GM19238 (cell line): ENCODE measurements around the gene ETV2.
"Not testable (repeated sequence)": the region's sequence is repeated elsewhere in the genome, so short reads cannot be mapped to it uniquely, and the experiment has no call there.

Experiments used
- DNase-seq: peaks from one replicate; pipeline ENCODE4 v3.0.0; 2011; ENCODE audit warnings: low spot score; ENCODE audit not compliant: insufficient read length

The ETV2 gene

DNA sequence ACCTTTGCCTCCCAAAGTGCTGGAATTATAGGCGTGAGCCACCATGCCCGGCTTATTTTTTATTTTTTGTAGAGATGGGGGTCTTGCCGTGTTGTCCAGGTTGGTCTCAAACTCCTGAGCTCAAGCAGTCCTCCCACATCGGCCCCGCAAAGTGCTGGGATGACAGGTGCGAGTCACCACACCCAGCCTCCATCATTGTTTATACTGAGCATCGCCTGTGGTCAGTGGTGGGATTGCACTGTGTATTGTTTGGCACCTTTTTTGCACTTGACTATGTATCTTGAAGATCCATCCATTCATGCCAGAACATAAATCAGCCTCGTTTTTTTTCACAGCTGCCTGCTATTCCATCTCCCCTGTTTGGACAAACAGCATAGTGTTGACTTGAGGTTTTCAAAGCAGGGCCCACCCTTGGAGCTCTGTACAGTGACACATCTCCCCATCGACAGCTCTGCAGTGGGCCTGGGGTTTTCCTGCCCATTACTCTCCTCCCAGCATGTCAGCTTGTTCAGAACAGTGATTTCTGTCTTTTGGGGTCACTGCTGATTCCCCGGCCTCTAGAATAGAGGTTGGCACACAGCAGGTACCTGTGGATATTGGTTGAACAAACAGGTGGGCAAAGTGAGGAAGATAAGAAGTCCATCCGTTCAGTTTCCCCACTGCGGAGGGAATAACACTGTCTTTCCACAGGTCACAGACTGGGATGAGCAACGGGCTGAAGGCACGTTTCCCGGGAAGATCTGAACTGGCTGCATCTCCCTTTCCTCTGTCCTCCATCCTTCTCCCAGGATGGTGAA is 16.6 kb downstream of the ETV2 start:
- no peak for DNase-seq

DNA sequence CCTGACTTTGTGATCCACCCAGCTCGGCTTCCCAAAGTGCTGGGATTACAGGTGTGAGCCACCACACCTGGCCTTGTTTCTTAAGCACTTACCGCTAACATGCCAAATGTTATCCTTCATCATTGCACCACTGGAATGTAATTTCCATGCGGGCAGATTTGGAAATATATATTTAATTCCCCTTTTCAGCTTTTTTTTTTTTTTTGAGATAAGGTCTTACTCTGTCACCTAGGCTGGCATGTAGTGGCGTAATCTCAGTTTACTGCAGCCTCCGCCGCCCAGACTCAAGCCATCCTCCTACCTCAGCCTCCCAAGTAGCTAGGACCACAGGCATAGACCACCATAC is 20.4 kb downstream of the ETV2 start:
- DNase-seq, result no peak

DNA sequence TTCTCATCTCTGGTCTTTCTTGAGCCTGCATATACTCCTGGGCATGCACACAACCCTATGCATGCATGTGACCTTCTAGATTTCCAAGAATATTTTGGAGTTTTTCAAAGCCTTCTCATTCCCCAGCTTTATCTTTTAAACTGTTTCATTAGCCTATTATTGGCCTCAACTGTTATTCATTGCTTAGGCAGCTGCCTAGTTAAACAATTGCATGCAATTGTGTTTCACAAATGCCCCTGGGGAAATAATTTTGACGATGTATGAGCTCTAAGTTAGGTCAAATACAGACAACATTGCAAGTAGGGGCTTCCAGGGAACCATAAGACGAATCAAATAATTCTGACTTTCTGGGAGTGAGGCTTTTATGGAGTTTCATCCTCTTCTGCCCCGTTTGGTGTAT is 22.4 kb downstream of the ETV2 start:
- DNase-seq, result no peak

DNA sequence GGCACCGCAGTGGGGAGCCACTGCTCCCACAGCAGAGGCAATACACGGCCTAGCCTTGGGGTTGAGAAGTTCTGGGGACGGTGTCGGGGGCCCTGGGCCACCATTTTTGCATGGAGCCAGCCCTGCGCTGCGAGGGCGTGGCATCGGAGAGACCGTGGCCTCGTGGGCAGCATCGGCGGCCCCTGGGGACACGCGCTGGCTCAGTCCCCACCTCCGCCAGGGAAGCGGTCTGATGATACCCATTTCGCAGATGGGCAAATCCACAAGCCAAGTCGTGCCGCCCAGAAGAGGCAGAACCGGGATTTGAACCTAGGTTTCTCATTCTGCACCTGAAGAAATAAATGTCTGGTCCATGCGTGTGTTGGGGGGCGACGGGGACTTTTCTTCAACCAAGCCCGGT is 23.6 kb downstream of the ETV2 start:
- DNase-seq, result no peak

DNA sequence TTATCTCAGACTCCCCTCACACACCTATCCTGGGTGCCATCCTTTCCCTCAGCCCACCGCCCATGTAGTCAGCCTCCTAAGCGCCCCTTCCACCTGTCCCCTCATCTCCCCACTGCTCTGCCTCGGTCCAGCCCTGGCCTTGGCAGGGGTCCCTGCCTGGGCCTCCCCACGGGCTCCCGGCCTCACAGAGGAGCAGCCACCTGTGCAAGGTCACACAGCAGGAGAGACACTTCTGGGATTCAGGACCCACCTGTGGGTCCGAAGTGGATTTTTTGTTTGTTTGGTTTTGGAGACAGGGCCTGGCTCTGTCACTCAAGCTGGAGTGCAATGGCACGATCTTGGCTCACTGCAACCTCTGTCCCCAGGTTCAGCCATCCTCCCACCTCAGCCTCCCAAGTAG is 24.1 kb downstream of the ETV2 start:
- no peak for DNase-seq

DNA sequence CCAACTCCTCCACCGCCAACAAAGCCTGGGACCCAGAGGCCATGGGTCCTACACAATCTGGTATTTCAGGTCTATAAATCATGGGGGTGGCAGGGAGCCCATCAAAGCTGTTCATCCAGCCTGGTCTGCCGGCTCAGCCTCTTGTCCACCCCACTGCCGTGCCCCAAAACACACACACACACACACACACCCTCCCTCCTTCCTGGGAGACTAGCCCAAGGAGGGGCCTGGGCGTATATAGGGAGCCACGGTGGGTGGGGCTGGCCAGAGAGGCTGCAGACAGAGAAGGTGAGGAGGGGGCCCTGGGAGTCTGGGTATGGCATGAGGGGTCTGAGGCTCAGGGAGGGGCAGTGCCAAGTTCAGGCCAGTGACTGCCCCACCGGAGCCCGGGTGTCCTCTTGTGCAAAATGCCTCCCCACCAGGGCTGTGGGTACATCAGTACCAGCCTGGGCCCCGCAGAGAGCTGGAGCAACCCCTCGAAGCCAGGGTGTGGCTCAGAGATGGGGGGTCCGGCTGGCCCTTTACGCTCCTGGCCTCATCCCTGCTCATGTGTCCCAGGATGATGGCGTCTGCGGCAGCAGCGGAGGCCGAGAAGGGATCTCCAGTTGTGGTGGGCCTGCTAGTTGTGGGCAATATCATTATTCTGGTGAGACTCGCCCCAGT is 24.8 kb downstream of the ETV2 start, which contains the start of gene UPK1A:
TSS of gene UPK1A (plus strand) at position 267 of the 663 bp plus-strand sequence. CDS start at position 563, 296 bp downstream.
- no peak for DNase-seq

DNA sequence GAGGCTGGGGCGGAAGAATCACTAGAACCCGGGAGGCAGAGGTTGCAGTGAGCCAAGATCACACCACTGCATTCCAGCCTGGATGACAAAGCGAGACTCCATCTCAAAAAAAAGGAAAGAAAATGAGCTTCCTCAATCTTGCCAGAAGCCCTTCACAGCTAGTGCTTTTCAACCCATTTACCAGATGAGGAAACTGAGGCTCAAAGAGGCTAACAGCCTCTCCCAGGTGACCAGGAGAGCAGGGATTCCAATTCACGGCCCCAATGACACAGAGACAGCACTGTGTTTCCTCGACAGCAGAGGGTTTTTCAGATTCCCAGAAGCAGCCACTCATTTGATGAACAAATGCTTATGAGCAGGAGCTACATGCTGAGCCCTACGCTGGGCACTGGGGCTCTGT is 28.0 kb downstream of the ETV2 start:
- DNase-seq, result no peak

DNA sequence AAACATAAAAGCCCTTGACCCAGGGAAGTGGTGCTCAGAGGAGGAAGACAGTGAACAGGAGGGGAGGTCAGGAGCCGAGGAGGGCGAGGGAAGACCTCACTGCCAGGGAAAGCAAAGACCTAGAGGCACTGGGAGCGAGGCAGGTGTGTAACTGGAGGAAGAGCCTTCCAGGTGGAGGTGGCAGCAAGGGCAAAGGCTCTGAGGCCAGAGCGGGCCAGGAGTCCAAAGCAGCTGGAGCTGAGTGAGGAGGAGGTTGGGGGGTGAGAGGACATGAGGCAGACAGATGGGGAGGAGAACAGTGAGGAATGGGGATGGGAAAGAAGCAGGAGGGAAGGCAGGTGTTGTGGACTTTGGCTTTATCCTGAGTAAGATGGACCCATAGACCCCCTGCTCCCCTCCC is 28.4 kb downstream of the ETV2 start:
- no peak for DNase-seq

DNA sequence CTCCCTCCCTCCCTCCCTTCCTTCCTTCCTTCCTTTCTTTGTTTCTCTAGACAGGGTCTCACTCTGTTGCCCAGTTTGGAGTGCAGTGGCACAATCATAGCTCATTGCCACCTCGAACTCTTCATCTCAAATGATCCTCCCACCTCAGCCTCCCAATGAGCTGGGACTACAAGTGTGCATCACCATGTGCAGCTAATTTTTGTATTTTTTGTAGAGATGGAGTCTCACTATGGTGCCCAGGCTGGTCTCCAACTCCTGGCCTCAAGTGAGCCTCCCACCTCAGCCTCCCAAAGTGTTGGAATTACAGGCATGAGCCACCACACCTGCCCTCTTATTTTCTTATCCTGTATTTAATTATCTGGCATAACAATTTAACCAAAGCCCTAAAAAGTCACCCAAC is 29.1 kb downstream of the ETV2 start:
- no peak for DNase-seq

DNA sequence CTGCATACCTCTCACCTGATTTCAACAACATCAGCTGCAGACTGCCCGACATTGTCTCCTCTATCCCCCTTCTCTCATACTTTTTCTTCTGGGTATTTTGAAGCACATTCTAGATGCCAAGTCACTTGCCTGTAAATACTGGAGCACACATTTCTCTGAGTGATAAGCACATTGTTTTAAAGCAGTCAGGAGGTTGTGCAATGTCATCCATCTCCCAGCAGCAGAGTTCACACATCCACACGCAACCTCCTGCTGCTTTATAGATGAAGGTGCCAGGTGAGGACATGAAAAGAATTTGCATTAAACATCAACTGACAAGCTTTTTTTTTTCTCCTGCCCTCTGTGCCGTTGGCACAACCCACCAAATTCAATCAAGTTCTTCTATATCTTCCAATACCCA is 30.3 kb downstream of the ETV2 start:
- no peak for DNase-seq

DNA sequence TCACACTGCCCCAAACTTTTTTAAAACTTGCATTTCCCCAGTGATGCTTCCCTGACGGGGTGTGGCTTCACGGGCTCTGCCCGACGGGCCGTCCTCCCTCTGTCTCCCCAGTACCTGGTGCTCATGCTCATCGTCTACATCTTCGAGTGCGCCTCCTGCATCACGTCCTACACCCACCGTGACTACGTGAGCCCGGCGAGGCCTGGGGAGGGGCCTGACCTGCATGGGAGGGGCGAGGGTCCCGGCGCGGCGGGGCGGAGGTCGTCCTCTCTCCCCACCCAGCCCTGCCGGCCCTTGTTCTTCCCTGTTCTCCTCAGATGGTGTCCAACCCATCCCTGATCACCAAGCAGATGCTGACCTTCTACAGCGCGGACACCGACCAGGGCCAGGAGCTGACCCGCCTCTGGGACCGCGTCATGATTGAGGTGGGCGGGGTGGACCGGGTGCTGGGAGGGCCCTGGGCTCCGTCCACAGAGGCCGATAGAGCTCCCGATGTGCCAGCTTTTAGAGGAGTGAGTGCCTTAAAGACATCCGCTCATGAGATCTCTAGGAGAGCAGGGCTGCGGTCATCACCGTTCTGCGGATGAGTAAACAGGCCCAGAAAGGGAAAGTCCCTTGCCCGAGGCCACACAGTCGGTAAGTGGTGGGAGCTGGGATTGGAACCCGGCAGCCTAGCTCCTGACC is 31.7 kb downstream of the ETV2 start:
- DNase-seq, result peak; percentile 34

DNA sequence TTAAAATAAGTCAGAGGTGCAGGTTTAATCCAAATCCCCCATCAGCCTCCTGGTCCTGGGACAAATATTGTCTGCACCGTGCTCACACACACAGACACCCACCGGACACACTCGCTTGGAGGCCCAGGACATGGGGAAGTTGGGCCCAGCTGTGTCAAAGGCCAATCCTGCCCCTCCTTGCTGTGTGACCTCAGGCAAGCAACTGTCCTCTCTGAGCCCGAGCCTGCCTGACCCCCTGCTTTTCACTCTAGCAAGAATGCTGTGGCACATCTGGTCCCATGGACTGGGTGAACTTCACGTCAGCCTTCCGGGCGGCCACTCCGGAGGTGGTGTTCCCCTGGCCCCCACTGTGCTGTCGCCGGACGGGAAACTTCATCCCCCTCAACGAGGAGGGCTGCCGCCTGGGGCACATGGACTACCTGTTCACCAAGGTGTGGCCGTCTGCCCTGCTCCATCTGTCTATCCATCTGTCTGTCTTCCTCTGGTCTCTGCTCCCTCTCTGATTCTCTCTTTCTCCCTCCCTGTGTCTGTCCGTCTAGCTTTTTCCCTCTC is 34.1 kb downstream of the ETV2 start:
- DNase-seq, result no peak

DNA sequence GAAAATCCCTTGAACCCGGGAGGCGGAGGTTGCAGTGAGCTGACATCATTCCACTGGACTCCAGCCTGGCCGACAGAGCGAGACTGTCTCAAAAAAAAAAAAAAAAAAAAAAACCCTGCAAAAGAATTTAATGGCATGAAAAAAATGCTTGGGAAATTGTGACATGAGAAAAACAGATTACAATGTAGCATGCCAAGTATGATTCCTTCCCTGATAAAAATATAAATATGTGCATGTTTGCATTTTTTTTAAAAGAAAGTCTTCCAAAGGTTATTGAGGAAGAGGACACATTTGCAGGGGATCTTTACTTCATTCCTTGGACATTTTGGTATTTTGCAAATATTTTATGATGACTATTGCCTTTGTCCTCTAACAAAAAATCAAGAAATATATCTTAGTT is 48.3 kb downstream of the ETV2 start:
- no peak for DNase-seq

DNA sequence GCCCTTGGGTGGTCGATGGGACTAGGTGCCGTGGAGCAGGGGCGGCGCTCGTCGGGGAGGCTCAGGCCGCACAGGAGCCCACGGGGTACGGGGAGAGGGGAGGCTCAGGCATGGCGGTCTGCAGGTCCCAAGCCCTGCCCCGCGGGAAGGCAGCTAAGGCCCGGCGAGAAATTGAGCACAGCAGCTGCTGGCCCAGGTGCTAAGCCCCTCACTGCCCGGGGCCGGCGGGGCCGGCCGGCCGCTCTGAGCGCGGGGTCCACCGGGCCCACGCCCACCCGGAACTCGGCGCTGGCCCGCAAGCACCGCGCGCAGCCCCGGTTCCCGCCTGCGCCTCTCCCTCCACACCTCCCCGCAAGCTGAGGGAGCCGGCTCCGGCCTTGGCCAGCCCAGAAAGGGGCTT is 49.6 kb downstream of the ETV2 start:
- DNase-seq, result not testable (repeated sequence)

DNA sequence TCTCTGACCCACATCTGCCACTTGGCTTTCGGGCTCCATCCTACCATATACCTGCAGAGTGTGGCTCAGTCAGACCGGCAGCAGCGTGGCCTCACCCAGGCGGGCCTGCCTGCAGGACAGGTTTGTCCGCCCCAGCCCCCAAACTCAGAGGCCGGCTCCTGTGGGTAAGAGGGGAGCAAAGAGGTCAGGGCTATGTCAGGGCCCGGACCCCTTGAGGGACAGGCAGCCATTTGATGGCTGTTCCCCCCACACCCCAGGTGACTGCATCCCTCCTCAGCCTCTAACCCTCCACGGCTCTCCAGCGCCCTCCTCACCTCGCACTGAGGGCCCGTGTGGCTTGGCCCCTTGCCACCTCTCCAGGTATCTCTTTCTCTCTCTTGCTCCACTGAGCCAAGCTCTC is 50.5 kb downstream of the ETV2 start:
- DNase-seq, result no peak

DNA sequence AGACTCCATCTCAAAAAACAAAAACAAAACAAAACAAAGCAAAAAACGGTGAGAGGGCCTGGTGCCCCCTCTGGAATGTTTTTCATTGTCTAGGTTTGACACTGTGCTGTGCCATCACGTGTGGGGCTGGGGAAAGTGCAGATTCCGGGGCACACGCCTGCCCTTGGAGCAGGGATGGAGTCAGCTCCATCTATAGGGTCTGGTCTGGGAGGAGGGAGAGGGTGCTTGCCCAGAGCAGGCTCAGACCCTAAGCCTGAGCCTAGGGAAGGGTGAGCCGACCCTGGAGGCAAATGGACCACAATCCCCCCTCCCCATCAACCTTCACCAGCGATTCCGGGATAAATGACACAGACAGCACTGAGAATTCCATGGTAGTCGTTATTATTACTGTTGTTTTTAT is 51.9 kb downstream of the ETV2 start:
- no peak for DNase-seq

DNA sequence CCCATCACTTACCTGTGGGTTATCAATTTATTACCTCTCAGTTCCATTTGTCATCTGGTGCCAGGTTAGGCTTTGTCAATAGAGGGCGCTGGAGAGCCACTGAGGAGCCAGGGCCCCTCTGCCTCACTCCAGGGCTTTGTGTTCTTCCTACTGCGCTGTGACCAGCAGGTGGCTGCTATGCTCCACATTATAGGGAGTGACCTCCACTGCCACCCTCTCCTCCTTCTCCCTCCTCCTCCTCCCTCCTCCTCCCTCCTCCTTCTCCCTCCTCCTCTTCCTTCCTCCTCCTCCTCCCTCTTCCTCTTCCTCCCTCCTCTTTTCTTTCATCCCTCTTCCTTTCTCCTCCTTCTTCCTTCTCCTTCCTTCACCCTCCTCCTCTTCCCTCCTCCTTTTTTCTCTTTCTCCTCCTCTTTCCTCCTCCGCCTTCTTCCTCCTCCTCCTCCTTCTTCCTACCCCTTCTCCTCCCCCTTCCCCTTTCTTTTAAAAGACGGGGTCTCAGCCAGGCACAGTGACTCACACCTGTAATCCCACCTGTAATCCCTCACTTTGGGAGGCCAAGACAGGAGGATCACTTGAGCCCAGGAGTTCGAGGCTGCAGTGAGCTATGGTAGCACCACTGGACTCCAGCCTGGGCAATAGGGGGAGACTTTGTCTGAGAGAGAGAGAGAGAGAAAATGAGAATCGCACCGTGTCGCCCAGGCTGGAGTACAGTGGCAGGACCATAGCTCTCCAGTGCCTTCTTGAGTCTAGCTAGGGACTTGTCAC is 52.5 kb downstream of the ETV2 start:
- DNase-seq, result peak; percentile 77
